HCT116 (cell line): ENCODE measurements around the gene POMGNT2. TPM values are rescaled to one million over a fixed set of nuclear protein-coding genes. Genes with fewer than 3 reads are reported as not detected.

ENCODE experiments used
- ATAC-seq: fragments of 200-7000 bp; cut with Tn5 transposase; 2 replicates; pipeline ENCODE4 v1.9.1; 2020; ENCODE audit warnings: mild to moderate bottlenecking, moderate library complexity
- BruUV-seq: library from RNA; stranded (reverse); fragments of 400-500 nt; replicated peaks from 2 replicates; lab custom pipeline; 2021; lab: Mats Ljungman, UMichigan
- CTCF ChIA-PET: fragments of 300-600 bp; sonication (Branson Sonifier 250); formaldehyde crosslinking; loops from one replicate; lab custom pipeline; 2021; ENCODE audit warnings: antibody characterized with exemption; lab: Charles Lee
- POLR2A ChIA-PET: fragments of 300-600, 350-600 bp; sonication (Branson Sonifier 250); formaldehyde crosslinking; loops from one replicate; lab custom pipeline; 2021; ENCODE audit warnings: antibody characterized with exemption; lab: Charles Lee
- RAD21 ChIA-PET, 2 experiments: fragments of 300-600 bp; sonication (Branson Sonifier 250); formaldehyde crosslinking; loops; one replicate each; lab custom pipeline; 2023; ENCODE audit warnings: low total read pairs in 2 of 2; ENCODE audit not compliant: uncharacterized antibody in 2 of 2, unreplicated experiment in 2 of 2, low non-redundant PET in 1 of 2; lab: Charles Lee
- DNase-seq: peaks from one replicate; pipeline ENCODE4 v3.0.0-alpha.2; 2010; ENCODE audit warnings: low read depth, low spot score
- H2AFZ ChIP-seq: fragments of 200-600 bp; shearing (Covaris generic), sonication (generic); 2 replicates; pipeline ENCODE4 v1.6.1; 2017; ENCODE audit warnings: low read depth, mixed run types, mixed read lengths, antibody characterized with exemption, low read length; ENCODE audit not compliant: poor library complexity, severe bottlenecking
- H3K27ac ChIP-seq: 2 replicates; pipeline ENCODE4 v1.5.1; 2012; ENCODE audit warnings: low read depth, low read length
- H3K27me3 ChIP-seq: fragments of 200-600 bp; sonication (generic); 2 replicates; pipeline ENCODE4 v1.6.1; 2016; ENCODE audit warnings: mixed run types, low read length, mixed read lengths; ENCODE audit not compliant: insufficient read depth
- H3K36me3 ChIP-seq, 2 experiments: fragments of 200-500 bp in 1 of 2; fragments of 200-600 bp in 1 of 2; sonication (Bioruptor generic) in 1 of 2; sonication (generic) in 1 of 2; 2 replicates each; pipeline versions ENCODE4 v1.5.1 to v1.6.1; 2014 to 2016; ENCODE audit warnings: low read length in 2 of 2, inconsistent platforms in 1 of 2, mixed read lengths in 1 of 2, mixed run types in 1 of 2; ENCODE audit not compliant: insufficient read depth in 2 of 2, control insufficient read depth in 1 of 2
- H3K4me1 ChIP-seq, 2 experiments: fragments of 200-600 bp in 1 of 2; sonication (generic) in 1 of 2; 2 replicates each; pipeline versions ENCODE4 v1.5.1 to v1.6.1; 2012 to 2017; ENCODE audit warnings: low read length in 2 of 2, inconsistent platforms in 1 of 2, mild to moderate bottlenecking in 1 of 2, mixed read lengths in 1 of 2, mixed run types in 1 of 2, moderate library complexity in 1 of 2; ENCODE audit not compliant: insufficient read depth in 2 of 2, control insufficient read depth in 1 of 2
- H3K4me2 ChIP-seq: fragments of 200-600 bp; sonication (generic); 2 replicates; pipeline ENCODE4 v1.6.1; 2017; ENCODE audit warnings: mixed run types, low read length, mixed read lengths
- H3K4me3 ChIP-seq, 2 experiments: fragments of 200-600 bp in 1 of 2; sonication (generic) in 1 of 2; replicated peaks in 1 of 2; 2 replicates each; pipeline ENCODE4 v1.5.1; 2011 to 2016; ENCODE audit warnings: low read length in 2 of 2, control low read depth in 1 of 2, low read depth in 1 of 2, mild to moderate bottlenecking in 1 of 2, mixed read lengths in 1 of 2, mixed run types in 1 of 2
- H3K79me2 ChIP-seq: fragments of 200-600 bp; sonication (generic); 2 replicates; pipeline ENCODE4 v1.6.1; 2017; ENCODE audit warnings: mild to moderate bottlenecking, mixed run types, low read length, moderate library complexity, mixed read lengths; ENCODE audit not compliant: insufficient read depth
- H3K9ac ChIP-seq: fragments of 200-600 bp; sonication (generic); 2 replicates; pipeline ENCODE4 v1.6.1; 2016; ENCODE audit warnings: low read length, mixed read lengths
- H3K9me2 ChIP-seq: fragments of 200-600 bp; sonication (generic), shearing (Covaris generic); 2 replicates; pipeline ENCODE4 v1.6.1; 2017; ENCODE audit warnings: mixed run types, mild to moderate bottlenecking, moderate library complexity; ENCODE audit not compliant: insufficient read depth
- H3K9me3 ChIP-seq, 2 experiments: fragments of 200-500 bp in 1 of 2; fragments of 200-600 bp in 1 of 2; sonication (Bioruptor generic) in 1 of 2; sonication (generic) in 1 of 2; 2 replicates each; pipeline ENCODE4 v1.6.1; 2014 to 2017; ENCODE audit warnings: low read length in 2 of 2, mixed read lengths in 2 of 2, inconsistent platforms in 1 of 2, low read depth in 1 of 2, mild to moderate bottlenecking in 1 of 2, mixed run types in 1 of 2, moderate library complexity in 1 of 2; ENCODE audit not compliant: control insufficient read depth in 1 of 2, insufficient read depth in 1 of 2
- H4K20me1 ChIP-seq: fragments of 200-600 bp; sonication (generic), shearing (Covaris generic); 2 replicates; pipeline ENCODE4 v1.6.1; 2017; ENCODE audit warnings: mixed run types, mild to moderate bottlenecking, moderate library complexity; ENCODE audit not compliant: insufficient read depth
- EGR1 ChIP-seq: IDR thresholded peaks from 2 replicates; pipeline ENCODE4 v1.6.1; 2012; ENCODE audit warnings: low read depth
- RAD21 ChIP-seq: IDR thresholded peaks from 2 replicates; pipeline ENCODE4 v1.6.1; 2012; ENCODE audit warnings: low read depth, mild to moderate bottlenecking
- SIN3A ChIP-seq: IDR thresholded peaks from 2 replicates; pipeline ENCODE4 v1.6.1; 2012; ENCODE audit warnings: low read depth
- SP1 ChIP-seq: IDR thresholded peaks from 2 replicates; pipeline ENCODE4 v1.6.1; 2012; ENCODE audit warnings: low read depth
- TCF7L2 ChIP-seq: IDR thresholded peaks from 2 replicates; pipeline ENCODE4 v1.7.0; 2011; ENCODE audit warnings: borderline replicate concordance, inconsistent platforms; ENCODE audit not compliant: insufficient read depth, insufficient read length; ENCODE audit errors: extremely low read depth
- ZFX ChIP-seq: fragments of 450-650 bp; IDR thresholded peaks from 2 replicates; pipeline ENCODE4 v1.6.1; 2017
- intact Hi-C: fragments of 100-400 bp; cut with micrococcal nuclease; formaldehyde crosslinking; loops from 2 replicates; pipeline ENCODE4 v1.10.0; 2022
- total RNA-seq: library from RNA; stranded (reverse); gene quantifications from one replicate; pipeline ENCODE4 v1.2.1, GENCODE V29; 2021; ENCODE audit not compliant: unreplicated experiment
- TF ChIP-seq, protein P1 (sequence below): IDR thresholded peaks from 2 replicates; pipeline ENCODE4 v1.6.1; 2011; ENCODE audit warnings: mild to moderate bottlenecking, low read length, moderate library complexity; ENCODE audit not compliant: insufficient replicate concordance; ENCODE audit errors: extremely low read depth
- TF ChIP-seq, protein P2 (sequence below): IDR thresholded peaks from 2 replicates; pipeline ENCODE4 v1.6.1; 2012

POMGNT2 gene
- total RNA-seq, 1 experiment from 2014 or later: 21.6 TPM

DNA sequence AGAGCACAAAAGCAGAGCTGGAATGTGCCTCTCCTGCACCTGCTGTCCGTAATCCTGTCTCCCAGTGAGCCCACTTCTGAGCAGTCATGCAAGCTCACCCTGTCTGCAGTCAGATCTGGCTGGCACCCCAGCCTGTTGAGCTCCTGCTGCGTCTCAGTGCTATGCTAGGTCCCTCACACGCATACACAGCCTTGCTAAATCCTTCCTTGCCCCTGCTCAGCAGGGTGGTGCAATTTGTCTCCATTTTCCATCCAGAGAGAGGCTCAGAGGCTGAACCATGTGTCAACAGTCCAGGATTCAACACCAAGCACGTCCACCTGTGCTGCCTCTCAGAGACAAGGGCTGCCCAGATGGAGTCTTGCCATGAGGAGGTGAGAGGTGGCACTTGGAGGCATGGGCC lies 11.0 kb downstream of the POMGNT2 start:
- Histone ChIP-seq H3K4me2 (no peak overlapping the region), H3K4me3 (no peak overlapping the region), H2AFZ (no peak overlapping the region), H3K27me3 (no peaks in the 10 kb centered on the region), H3K4me1 (no peaks in the 10 kb centered on the region), H3K9me2 (no peaks in the 10 kb centered on the region), H3K9ac (no peak overlapping the region), H3K79me2 (peaks cover 67% of the 10 kb centered on the region), H3K9me3 (no peaks in the 10 kb centered on the region), H3K27ac (no peak overlapping the region), H3K36me3 (no peaks in the 10 kb centered on the region), H4K20me1 (no peaks in the 10 kb centered on the region)
- TF ChIP-seq ZFX (no peak), SP1 (no peak), TCF7L2 (no peak), EGR1 (no peak)
- TF ChIP-seq, protein P1, sequence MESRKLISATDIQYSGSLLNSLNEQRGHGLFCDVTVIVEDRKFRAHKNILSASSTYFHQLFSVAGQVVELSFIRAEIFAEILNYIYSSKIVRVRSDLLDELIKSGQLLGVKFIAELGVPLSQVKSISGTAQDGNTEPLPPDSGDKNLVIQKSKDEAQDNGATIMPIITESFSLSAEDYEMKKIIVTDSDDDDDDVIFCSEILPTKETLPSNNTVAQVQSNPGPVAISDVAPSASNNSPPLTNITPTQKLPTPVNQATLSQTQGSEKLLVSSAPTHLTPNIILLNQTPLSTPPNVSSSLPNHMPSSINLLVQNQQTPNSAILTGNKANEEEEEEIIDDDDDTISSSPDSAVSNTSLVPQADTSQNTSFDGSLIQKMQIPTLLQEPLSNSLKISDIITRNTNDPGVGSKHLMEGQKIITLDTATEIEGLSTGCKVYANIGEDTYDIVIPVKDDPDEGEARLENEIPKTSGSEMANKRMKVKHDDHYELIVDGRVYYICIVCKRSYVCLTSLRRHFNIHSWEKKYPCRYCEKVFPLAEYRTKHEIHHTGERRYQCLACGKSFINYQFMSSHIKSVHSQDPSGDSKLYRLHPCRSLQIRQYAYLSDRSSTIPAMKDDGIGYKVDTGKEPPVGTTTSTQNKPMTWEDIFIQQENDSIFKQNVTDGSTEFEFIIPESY: no peak
- DNase-seq: no peak
- CTCF ChIA-PET: no interaction called here
- RAD21 ChIA-PET: no interaction called here
- intact Hi-C loops: no loop called here
- BruUV-seq: no TSS peak
- POLR2A ChIA-PET: no interaction called here
- ATAC-seq: no peak

DNA sequence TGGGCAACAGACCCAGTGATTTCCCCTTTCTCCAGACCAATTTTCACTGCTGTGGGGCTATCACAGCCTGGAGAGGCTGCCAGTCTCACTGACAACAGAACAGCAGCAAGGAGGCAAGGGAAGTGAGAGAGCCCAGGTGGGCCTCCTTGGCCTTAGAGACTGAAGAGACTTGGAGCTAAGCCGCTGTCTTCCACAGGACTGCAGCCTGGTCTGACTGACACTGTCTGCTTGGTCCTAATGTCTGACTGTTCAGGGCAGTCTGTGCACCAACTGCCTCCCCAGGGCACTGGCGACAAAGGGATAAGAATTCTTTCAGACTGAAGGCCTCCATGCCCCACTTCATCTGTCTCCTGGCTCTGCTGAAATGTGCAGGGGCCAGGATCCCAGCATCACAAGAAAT lies 11.5 kb downstream of the POMGNT2 start:
- BruUV-seq: no TSS peak
- Histone ChIP-seq H4K20me1 (no peaks in the 10 kb centered on the region), H3K9me3 (no peaks in the 10 kb centered on the region), H3K27me3 (no peaks in the 10 kb centered on the region), H3K4me2 (no peak overlapping the region), H2AFZ (no peak overlapping the region), H3K27ac (no peak overlapping the region), H3K9me2 (no peaks in the 10 kb centered on the region), H3K4me3 (no peak overlapping the region), H3K4me1 (no peaks in the 10 kb centered on the region), H3K79me2 (peaks cover 68% of the 10 kb centered on the region), H3K9ac (no peak overlapping the region), H3K36me3 (no peaks in the 10 kb centered on the region)
- no peak for TF ChIP-seq SIN3A
- TF ChIP-seq, protein P2, sequence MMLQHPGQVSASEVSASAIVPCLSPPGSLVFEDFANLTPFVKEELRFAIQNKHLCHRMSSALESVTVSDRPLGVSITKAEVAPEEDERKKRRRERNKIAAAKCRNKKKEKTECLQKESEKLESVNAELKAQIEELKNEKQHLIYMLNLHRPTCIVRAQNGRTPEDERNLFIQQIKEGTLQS: no peak
- no peak for TF ChIP-seq RAD21
- intact Hi-C loops: no loop called here
- CTCF ChIA-PET: no interaction called here
- no peak for DNase-seq
- RAD21 ChIA-PET: no interaction called here
- POLR2A ChIA-PET: no interaction called here
- no peak for ATAC-seq
